SK-N-SH (cell line): ENCODE data around the gene PHF12. TPM values are rescaled to one million over a fixed set of nuclear protein-coding genes. Genes with fewer than 3 reads are reported as not detected.

Experiments
- CTCF ChIA-PET: fragments of 300-600, 350-600 bp; formaldehyde crosslinking; extraction: SDS; loops from one replicate; lab custom pipeline; 2021; lab: Yijun Ruan, JAX
- POLR2A ChIA-PET: fragments of 350-600 bp; sonication (Branson Sonifier 250); formaldehyde crosslinking; extraction: SDS; loops from one replicate; lab custom pipeline; 2020; ENCODE audit warnings: antibody characterized with exemption, inconsistent platforms; lab: Yijun Ruan, JAX
- DNase-seq: peaks from one replicate; pipeline ENCODE4 v3.0.0; 2012
- H2AFZ ChIP-seq: fragments of 200-600 bp; sonication (generic); 2 replicates; pipeline ENCODE4 v1.8.1; 2016; ENCODE audit warnings: antibody characterized with exemption, mild to moderate bottlenecking, low read depth
- H3F3A ChIP-seq: fragments of 200-600 bp; sonication (generic); replicated peaks from 2 replicates; pipeline ENCODE3; 2016; ENCODE audit warnings: antibody characterized with exemption, mild to moderate bottlenecking; ENCODE audit not compliant: insufficient read depth
- H3K27ac ChIP-seq, 2 experiments: fragments of 200-500 bp in 1 of 2; fragments of 200-600 bp in 1 of 2; sonication (Bioruptor generic) in 1 of 2; sonication (generic), shearing (Covaris generic) in 1 of 2; 2 replicates each; pipeline versions ENCODE4 v1.5.1 to v1.6.1; 2014 to 2016; ENCODE audit warnings: low read depth in 2 of 2, inconsistent platforms in 1 of 2, low read length in 1 of 2, mild to moderate bottlenecking in 1 of 2, mixed read lengths in 1 of 2
- H3K27me3 ChIP-seq: fragments of 200-600 bp; sonication (generic), shearing (Covaris generic); 2 replicates; pipeline ENCODE4 v1.6.1; 2016; ENCODE audit warnings: mixed run types; ENCODE audit not compliant: insufficient read depth
- H3K36me3 ChIP-seq, 2 experiments: fragments of 200-500 bp in 1 of 2; fragments of 200-600 bp in 1 of 2; sonication (Bioruptor generic) in 1 of 2; sonication (generic) in 1 of 2; replicated peaks in 1 of 2; 2 replicates each; pipeline versions ENCODE3 to v1.5.1; 2014 to 2016; ENCODE audit warnings: low read length in 1 of 2, mild to moderate bottlenecking in 1 of 2; ENCODE audit not compliant: insufficient read depth in 2 of 2, control insufficient read depth in 1 of 2
- H3K4me1 ChIP-seq, 2 experiments: fragments of 200-500 bp in 1 of 2; fragments of 200-600 bp in 1 of 2; sonication (Bioruptor generic) in 1 of 2; sonication (generic), shearing (Covaris generic) in 1 of 2; 2 replicates each; pipeline versions ENCODE4 v1.5.1 to v1.6.1; 2014 to 2016; ENCODE audit warnings: low read depth in 1 of 2, low read length in 1 of 2, mixed run types in 1 of 2; ENCODE audit not compliant: insufficient read depth in 2 of 2, control insufficient read depth in 1 of 2
- H3K4me2 ChIP-seq: fragments of 200-600 bp; sonication (generic), shearing (Covaris generic); 2 replicates; pipeline ENCODE4 v1.6.1; 2017; ENCODE audit warnings: mixed run types
- H3K4me3 ChIP-seq, 2 experiments: fragments of 200-500 bp in 1 of 2; fragments of 200-600 bp in 1 of 2; sonication (Bioruptor generic) in 1 of 2; sonication (generic), shearing (Covaris generic) in 1 of 2; 2 replicates each; pipeline versions ENCODE4 v1.5.1 to v1.8.1; 2014 to 2016; ENCODE audit warnings: low read depth in 2 of 2, inconsistent platforms in 1 of 2, low read length in 1 of 2, mild to moderate bottlenecking in 1 of 2, mixed read lengths in 1 of 2, moderate library complexity in 1 of 2
- H3K79me2 ChIP-seq: fragments of 200-600 bp; sonication (generic); 2 replicates; pipeline ENCODE4 v1.8.1; 2017; ENCODE audit warnings: mild to moderate bottlenecking; ENCODE audit not compliant: insufficient read depth
- H3K9ac ChIP-seq: fragments of 200-600 bp; sonication (generic); 2 replicates; pipeline ENCODE4 v1.6.1; 2017; ENCODE audit warnings: mixed run types
- H3K9me2 ChIP-seq: fragments of 200-600 bp; sonication (generic); 2 replicates; pipeline ENCODE4 v1.6.1; 2017; ENCODE audit warnings: mixed run types
- H3K9me3 ChIP-seq: fragments of 200-600 bp; sonication (generic); 2 replicates; pipeline ENCODE4 v1.6.1; 2017; ENCODE audit warnings: mixed run types, mild to moderate bottlenecking, moderate library complexity
- H4K20me1 ChIP-seq: fragments of 200-600 bp; sonication (generic); 2 replicates; pipeline ENCODE4 v1.6.1; 2017; ENCODE audit warnings: mild to moderate bottlenecking, mixed run types; ENCODE audit not compliant: insufficient read depth
- ELF1 ChIP-seq: IDR thresholded peaks from 2 replicates; pipeline ENCODE4 v1.4.0; 2012
- FOSL2 ChIP-seq: IDR thresholded peaks from 2 replicates; pipeline ENCODE4 v1.4.0; 2012; ENCODE audit warnings: low read depth, mild to moderate bottlenecking, moderate library complexity, borderline replicate concordance
- FOXJ3 ChIP-seq: sonication (generic); formaldehyde crosslinking; IDR thresholded peaks from 2 replicates; pipeline ENCODE4 v1.5.1; 2020; ENCODE audit warnings: mild to moderate bottlenecking, missing genetic modification reagents
- FOXM1 ChIP-seq: IDR thresholded peaks from 2 replicates; pipeline ENCODE4 v1.4.0; 2012; ENCODE audit warnings: low read depth, mild to moderate bottlenecking
- MEF2A ChIP-seq: IDR thresholded peaks from 2 replicates; pipeline ENCODE4 v1.4.0; 2012; ENCODE audit warnings: low read depth, borderline replicate concordance
- MXI1 ChIP-seq: IDR thresholded peaks from 2 replicates; pipeline ENCODE4 v1.6.1; 2012; ENCODE audit warnings: mild to moderate bottlenecking, low read depth, low read length, improper control_type of control experiment
- NFIC ChIP-seq: IDR thresholded peaks from 2 replicates; pipeline ENCODE4 v1.4.0; 2012; ENCODE audit warnings: borderline replicate concordance
- NRF1 ChIP-seq: IDR thresholded peaks from 2 replicates; pipeline ENCODE4 v1.6.1; 2012; ENCODE audit warnings: low read depth, mild to moderate bottlenecking, low read length
- RAD21 ChIP-seq: IDR thresholded peaks from 2 replicates; pipeline ENCODE4 v1.6.1; 2012; ENCODE audit warnings: mild to moderate bottlenecking, low read length
- RFX5 ChIP-seq: IDR thresholded peaks from 2 replicates; pipeline ENCODE4 v1.6.1; 2012; ENCODE audit warnings: mild to moderate bottlenecking, improper control_type of control experiment, low read length
- RXRA ChIP-seq: IDR thresholded peaks from 2 replicates; pipeline ENCODE4 v1.4.0; 2012; ENCODE audit warnings: low read depth, mild to moderate bottlenecking, borderline replicate concordance
- SIN3A ChIP-seq: IDR thresholded peaks from 2 replicates; pipeline ENCODE4 v1.6.1; 2012; ENCODE audit warnings: low read depth, mild to moderate bottlenecking, low read length, moderate library complexity, borderline replicate concordance
- TAF1 ChIP-seq: IDR thresholded peaks from 2 replicates; pipeline ENCODE4 v1.6.1; 2012; ENCODE audit warnings: low read depth, mild to moderate bottlenecking, low read length, moderate library complexity, borderline replicate concordance
- TEAD4 ChIP-seq: IDR thresholded peaks from 2 replicates; pipeline ENCODE4 v1.4.0; 2012; ENCODE audit warnings: mild to moderate bottlenecking, borderline replicate concordance; ENCODE audit not compliant: insufficient read depth
- WGBS: methylation state at CpG from one replicate; pipeline ENCODE4 v1.1.6; 2017; ENCODE audit warnings: low lambda C conversion rate; 5-methylcytosine and 5-hydroxymethylcytosine counted together
- polyA plus RNA-seq, 3 experiments: library from polyadenylated mRNA; depleted of rRNA; stranded (reverse); fragments of >200 nt; gene quantifications; 2 replicates each; pipeline ENCODE4 v1.2.3, GENCODE V29; 2012
- TF ChIP-seq, protein P1 (sequence below): IDR thresholded peaks from 2 replicates; pipeline ENCODE4; 2012
- TF ChIP-seq, protein P2 (sequence below): IDR thresholded peaks from 2 replicates; pipeline ENCODE4 v1.4.0; 2012; ENCODE audit warnings: low read depth, borderline replicate concordance
- TF ChIP-seq, protein P3 (sequence below): IDR thresholded peaks from 2 replicates; pipeline ENCODE4 v1.4.0; 2012; ENCODE audit warnings: low read depth
- TF ChIP-seq, protein P4 (sequence below): IDR thresholded peaks from 2 replicates; pipeline ENCODE4 v1.6.1; 2012; ENCODE audit warnings: mild to moderate bottlenecking, low read depth, low read length, moderate library complexity
- TF ChIP-seq, protein P5 (sequence below): fragments of 150-350 bp; IDR thresholded peaks from 2 replicates; pipeline ENCODE4 v1.6.1; 2017; ENCODE audit warnings: antibody characterized with exemption, low read length, low read depth, borderline replicate concordance
- TF ChIP-seq, protein P6 (sequence below): fragments of 150-350 bp; IDR thresholded peaks from 2 replicates; pipeline ENCODE4 v1.6.1; 2016; ENCODE audit warnings: mild to moderate bottlenecking, low read depth, low read length

PHF12 gene
- polyA plus RNA-seq, 1 of the 3 experiments (the other 2 are of a cell fraction) = 24.0 TPM

DNA sequence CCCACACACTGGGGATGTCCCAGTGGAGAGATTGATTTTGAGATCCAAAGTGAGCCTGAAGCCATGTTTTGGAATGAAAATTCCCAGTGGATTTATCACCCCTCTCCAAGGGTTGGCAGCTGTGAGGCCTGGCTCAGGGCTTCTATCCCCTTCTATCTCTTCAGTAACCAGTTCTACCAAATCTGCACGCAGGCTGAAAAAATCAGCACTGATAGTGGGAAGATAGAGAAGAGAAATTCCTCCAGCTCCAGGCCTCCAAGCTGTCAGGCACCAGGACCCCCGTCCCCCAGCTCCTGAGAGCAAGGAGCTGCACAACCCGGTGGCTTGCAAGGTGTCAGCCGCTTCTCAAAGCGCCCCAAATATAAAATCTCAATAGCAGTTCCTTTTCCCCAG, 54.8 kb downstream of the PHF12 start:
- Histone ChIP-seq H3K79me2 (peaks cover 62% of the 10 kb centered on the region), H3K4me2 (peak overlapping the region; percentile 99), H2AFZ (peak overlapping the region; percentile 93; the same call in 1 of the 2 replicates), H3K4me1 (peaks cover 18% of the 10 kb centered on the region in 2 experiments; a peak in 2 of 4 replicates), H3K27ac (peak overlapping the region in 1 of 2 experiments; percentile 85; a peak in 2 of 4 replicates), H3K36me3 (no peaks in the 10 kb centered on the region), H3F3A (peaks cover 16% of the 10 kb centered on the region), H3K9ac (peak overlapping the region; percentile 77), H3K27me3 (no peaks in the 10 kb centered on the region), H4K20me1 (no peaks in the 10 kb centered on the region), H3K4me3 (peak overlapping the region; percentile 76 to 98), H3K9me3 (no peaks in the 10 kb centered on the region), H3K9me2 (no peaks in the 10 kb centered on the region)
- ChIA-PET CTCF (interaction anchor here (0.6 to 9.0 kb wide), 6 partner anchors 16 to 203 kb away, joined by 3 to 95 read pairs (median 7); partner anchors contain the start of gene TLCD1), POLR2A (interaction anchor here (0.6 to 0.9 kb wide), 2 partner anchors 53 to 144 kb away, joined by 4 to 5 read pairs; partner anchors contain the start of gene FAM222B)
- WGBS = 7% methylated on average over 4 of the region's 5 CpGs
- DNase-seq = peak; percentile 38
- no peak for TF ChIP-seq FOXJ3 (CRISPR knock-in tag)
- no peak for TF ChIP-seq FOXM1
- TF ChIP-seq, protein P1, sequence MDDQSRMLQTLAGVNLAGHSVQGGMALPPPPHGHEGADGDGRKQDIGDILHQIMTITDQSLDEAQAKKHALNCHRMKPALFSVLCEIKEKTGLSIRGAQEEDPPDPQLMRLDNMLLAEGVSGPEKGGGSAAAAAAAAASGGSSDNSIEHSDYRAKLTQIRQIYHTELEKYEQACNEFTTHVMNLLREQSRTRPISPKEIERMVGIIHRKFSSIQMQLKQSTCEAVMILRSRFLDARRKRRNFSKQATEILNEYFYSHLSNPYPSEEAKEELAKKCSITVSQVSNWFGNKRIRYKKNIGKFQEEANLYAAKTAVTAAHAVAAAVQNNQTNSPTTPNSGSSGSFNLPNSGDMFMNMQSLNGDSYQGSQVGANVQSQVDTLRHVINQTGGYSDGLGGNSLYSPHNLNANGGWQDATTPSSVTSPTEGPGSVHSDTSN = no peak
- no peak; the same call in 1 of the 2 replicates for TF ChIP-seq MXI1
- TF ChIP-seq, protein P2, sequence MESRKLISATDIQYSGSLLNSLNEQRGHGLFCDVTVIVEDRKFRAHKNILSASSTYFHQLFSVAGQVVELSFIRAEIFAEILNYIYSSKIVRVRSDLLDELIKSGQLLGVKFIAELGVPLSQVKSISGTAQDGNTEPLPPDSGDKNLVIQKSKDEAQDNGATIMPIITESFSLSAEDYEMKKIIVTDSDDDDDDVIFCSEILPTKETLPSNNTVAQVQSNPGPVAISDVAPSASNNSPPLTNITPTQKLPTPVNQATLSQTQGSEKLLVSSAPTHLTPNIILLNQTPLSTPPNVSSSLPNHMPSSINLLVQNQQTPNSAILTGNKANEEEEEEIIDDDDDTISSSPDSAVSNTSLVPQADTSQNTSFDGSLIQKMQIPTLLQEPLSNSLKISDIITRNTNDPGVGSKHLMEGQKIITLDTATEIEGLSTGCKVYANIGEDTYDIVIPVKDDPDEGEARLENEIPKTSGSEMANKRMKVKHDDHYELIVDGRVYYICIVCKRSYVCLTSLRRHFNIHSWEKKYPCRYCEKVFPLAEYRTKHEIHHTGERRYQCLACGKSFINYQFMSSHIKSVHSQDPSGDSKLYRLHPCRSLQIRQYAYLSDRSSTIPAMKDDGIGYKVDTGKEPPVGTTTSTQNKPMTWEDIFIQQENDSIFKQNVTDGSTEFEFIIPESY = no peak
- no peak for TF ChIP-seq RFX5
- no peak for TF ChIP-seq NRF1
- no peak for TF ChIP-seq TEAD4
- TF ChIP-seq, protein P3, sequence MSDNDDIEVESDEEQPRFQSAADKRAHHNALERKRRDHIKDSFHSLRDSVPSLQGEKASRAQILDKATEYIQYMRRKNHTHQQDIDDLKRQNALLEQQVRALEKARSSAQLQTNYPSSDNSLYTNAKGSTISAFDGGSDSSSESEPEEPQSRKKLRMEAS = no peak
- TF ChIP-seq, protein P4, sequence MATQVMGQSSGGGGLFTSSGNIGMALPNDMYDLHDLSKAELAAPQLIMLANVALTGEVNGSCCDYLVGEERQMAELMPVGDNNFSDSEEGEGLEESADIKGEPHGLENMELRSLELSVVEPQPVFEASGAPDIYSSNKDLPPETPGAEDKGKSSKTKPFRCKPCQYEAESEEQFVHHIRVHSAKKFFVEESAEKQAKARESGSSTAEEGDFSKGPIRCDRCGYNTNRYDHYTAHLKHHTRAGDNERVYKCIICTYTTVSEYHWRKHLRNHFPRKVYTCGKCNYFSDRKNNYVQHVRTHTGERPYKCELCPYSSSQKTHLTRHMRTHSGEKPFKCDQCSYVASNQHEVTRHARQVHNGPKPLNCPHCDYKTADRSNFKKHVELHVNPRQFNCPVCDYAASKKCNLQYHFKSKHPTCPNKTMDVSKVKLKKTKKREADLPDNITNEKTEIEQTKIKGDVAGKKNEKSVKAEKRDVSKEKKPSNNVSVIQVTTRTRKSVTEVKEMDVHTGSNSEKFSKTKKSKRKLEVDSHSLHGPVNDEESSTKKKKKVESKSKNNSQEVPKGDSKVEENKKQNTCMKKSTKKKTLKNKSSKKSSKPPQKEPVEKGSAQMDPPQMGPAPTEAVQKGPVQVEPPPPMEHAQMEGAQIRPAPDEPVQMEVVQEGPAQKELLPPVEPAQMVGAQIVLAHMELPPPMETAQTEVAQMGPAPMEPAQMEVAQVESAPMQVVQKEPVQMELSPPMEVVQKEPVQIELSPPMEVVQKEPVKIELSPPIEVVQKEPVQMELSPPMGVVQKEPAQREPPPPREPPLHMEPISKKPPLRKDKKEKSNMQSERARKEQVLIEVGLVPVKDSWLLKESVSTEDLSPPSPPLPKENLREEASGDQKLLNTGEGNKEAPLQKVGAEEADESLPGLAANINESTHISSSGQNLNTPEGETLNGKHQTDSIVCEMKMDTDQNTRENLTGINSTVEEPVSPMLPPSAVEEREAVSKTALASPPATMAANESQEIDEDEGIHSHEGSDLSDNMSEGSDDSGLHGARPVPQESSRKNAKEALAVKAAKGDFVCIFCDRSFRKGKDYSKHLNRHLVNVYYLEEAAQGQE = no peak
- TF ChIP-seq, protein P5, sequence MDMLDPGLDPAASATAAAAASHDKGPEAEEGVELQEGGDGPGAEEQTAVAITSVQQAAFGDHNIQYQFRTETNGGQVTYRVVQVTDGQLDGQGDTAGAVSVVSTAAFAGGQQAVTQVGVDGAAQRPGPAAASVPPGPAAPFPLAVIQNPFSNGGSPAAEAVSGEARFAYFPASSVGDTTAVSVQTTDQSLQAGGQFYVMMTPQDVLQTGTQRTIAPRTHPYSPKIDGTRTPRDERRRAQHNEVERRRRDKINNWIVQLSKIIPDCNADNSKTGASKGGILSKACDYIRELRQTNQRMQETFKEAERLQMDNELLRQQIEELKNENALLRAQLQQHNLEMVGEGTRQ = no peak
- no peak for TF ChIP-seq ELF1
- TF ChIP-seq TAF1 = no peak
- TF ChIP-seq, protein P6, sequence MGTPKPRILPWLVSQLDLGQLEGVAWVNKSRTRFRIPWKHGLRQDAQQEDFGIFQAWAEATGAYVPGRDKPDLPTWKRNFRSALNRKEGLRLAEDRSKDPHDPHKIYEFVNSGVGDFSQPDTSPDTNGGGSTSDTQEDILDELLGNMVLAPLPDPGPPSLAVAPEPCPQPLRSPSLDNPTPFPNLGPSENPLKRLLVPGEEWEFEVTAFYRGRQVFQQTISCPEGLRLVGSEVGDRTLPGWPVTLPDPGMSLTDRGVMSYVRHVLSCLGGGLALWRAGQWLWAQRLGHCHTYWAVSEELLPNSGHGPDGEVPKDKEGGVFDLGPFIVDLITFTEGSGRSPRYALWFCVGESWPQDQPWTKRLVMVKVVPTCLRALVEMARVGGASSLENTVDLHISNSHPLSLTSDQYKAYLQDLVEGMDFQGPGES = no peak
- no peak for TF ChIP-seq MEF2A
- no peak for TF ChIP-seq FOSL2
- no peak for TF ChIP-seq NFIC
- no peak for TF ChIP-seq SIN3A
- TF ChIP-seq RAD21 = no peak
- TF ChIP-seq RXRA = no peak
